ENCODE data around the gene PDGFA.

- TF ChIP-seq POLR2A (IDR thresholded peaks at IDR 0.05) (no peak), CTCF (IDR thresholded peaks at IDR 0.05) (no peak)
These were observed 4.0 kb upstream of the PDGFA start for GRCh38 chr7:523347-524336.
